ENCODE results near the gene UBASH3A. TPM values are rescaled to one million over a fixed set of nuclear protein-coding genes. Genes with fewer than 3 reads are reported as not detected.
A peak's percentile ranks its signal among the peaks of the same experiment; 100 is the strongest.

The UBASH3A gene
- polyA plus RNA-seq, 3 donors = not detected

GRCh38 chr21:42423197-42423675, 19.5 kb downstream of the UBASH3A start:
- no peak for DNase-seq (ENCODE audit: extremely low read depth in 1 of 11, low read depth in 9 of 11, low spot score in 4 of 11)

DNA sequence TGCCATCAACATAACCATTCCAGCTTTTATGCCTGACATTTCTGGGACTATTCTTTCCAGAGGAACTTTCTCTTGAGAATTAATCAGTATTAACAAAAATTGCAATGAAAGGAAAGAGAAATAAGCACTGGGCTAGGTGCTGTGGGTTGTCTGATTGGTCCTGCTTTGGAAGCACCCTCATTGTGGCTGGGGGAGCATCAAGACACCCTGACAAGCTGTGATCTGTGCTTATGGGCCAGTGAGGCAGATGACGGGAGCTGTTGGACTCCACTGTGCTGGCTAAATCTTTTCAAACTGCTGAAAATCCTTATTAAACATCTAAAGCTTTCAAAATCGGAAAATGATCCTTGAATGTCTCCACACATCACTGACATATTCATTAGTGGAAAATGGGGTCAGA, 20.0 kb downstream of the UBASH3A start:
- no peak for DNase-seq (ENCODE audit: extremely low read depth in 1 of 11, low read depth in 9 of 11, low spot score in 4 of 11)

GRCh38 chr21:42424914-42425541, 21.3 kb downstream of the UBASH3A start:
- no peak for DNase-seq (ENCODE audit: extremely low read depth in 1 of 11, low read depth in 9 of 11, low spot score in 4 of 11)

- DNase-seq (ENCODE audit: extremely low read depth in 1 of 11, low read depth in 9 of 11, low spot score in 4 of 11) = no peak
Measured at GRCh38 chr21:42425591-42425990, 21.9 kb downstream of the UBASH3A start.

- DNase-seq (ENCODE audit: extremely low read depth in 1 of 11, low read depth in 9 of 11, low spot score in 4 of 11) = no peak
Measured at GRCh38 chr21:42426424-42426823, 22.7 kb downstream of the UBASH3A start.

DNA sequence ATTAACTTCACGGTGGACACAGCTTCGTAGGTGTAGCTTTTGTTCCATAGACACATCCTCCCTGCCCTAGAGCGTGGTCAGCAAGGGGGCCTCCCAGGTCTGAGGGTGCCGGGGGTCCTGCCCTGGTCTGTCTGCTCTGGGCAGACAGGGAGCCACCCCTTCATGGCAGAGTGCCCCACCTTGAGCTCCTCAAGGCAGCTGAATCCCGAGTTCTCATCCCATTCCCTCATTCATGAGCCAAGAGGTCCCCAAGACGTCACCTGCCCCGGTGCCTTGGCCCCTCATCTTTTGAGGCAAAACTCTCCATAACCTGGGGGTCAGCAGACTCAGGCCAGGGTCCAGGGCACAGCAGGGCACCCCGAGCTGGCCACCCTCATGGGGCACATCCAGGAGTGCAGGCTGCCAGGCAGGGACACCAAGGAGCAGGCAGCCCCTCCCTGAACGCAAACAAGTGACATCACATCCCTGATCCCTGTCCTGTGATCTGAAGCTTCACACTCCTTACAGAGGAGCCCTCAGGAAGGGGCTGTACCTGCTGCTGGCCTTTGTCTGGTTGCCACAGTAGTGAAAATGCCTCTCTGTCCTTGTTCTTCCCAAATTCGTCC, 23.3 kb downstream of the UBASH3A start:
- no peak for DNase-seq (ENCODE audit: extremely low read depth in 1 of 11, low read depth in 9 of 11, low spot score in 4 of 11)

GRCh38 chr21:42427809-42428419, 24.2 kb downstream of the UBASH3A start:
- DNase-seq (ENCODE audit: extremely low read depth in 1 of 11, low read depth in 9 of 11, low spot score in 4 of 11) = no peak

- no peak for DNase-seq (ENCODE audit: extremely low read depth in 1 of 11, low read depth in 9 of 11, low spot score in 4 of 11)
Measured at GRCh38 chr21:42429021-42429420, 25.3 kb downstream of the UBASH3A start.

- DNase-seq (ENCODE audit: extremely low read depth in 1 of 11, low read depth in 9 of 11, low spot score in 4 of 11) = no peak
Measured at GRCh38 chr21:42429856-42430255, 26.2 kb downstream of the UBASH3A start.

- no peak for DNase-seq (ENCODE audit: extremely low read depth in 1 of 11, low read depth in 9 of 11, low spot score in 4 of 11)
Measured at GRCh38 chr21:42430521-42430920, 26.8 kb downstream of the UBASH3A start.

DNA sequence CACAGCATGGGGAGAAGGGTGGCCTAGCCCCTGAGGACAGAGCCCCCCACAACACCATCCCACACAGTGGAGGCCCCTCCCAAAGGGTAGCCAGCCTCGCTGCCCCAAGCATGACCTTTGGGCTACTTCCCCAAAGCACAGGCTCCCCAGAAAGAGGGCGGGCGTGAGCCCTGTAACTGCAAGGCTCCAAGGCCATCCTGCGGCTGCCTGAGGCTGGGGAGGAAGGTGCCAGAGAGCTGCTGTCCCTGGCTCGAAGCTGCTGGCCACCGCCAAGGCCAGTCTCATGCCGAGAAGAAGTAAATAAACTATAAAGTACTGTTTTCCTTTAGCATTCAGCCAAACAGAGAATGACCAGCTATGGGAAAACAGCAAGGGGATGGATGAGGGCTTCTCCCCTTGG, 27.5 kb downstream of the UBASH3A start:
- no peak for DNase-seq (ENCODE audit: extremely low read depth in 1 of 11, low read depth in 9 of 11, low spot score in 4 of 11)

DNA sequence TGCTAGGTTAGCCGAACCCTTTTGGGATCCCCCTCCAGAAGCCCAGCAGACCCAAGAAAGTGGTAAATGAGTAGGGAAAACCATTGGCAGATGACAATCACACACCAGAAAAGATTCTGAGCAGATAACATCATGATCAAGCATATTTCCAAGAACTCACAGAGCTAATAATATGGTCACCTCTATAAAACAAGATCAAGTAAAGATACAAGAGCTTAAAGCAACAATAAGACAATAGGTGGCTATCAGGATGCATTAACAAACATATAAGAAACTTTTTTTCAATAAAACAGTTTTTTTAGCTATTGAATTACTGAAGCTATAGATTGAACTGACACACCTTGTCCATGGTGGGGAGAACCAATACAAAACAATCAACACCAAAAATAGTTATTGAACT, 29.0 kb downstream of the UBASH3A start:
- DNase-seq (ENCODE audit: extremely low read depth in 1 of 11, low read depth in 9 of 11, low spot score in 4 of 11) = no peak

DNA sequence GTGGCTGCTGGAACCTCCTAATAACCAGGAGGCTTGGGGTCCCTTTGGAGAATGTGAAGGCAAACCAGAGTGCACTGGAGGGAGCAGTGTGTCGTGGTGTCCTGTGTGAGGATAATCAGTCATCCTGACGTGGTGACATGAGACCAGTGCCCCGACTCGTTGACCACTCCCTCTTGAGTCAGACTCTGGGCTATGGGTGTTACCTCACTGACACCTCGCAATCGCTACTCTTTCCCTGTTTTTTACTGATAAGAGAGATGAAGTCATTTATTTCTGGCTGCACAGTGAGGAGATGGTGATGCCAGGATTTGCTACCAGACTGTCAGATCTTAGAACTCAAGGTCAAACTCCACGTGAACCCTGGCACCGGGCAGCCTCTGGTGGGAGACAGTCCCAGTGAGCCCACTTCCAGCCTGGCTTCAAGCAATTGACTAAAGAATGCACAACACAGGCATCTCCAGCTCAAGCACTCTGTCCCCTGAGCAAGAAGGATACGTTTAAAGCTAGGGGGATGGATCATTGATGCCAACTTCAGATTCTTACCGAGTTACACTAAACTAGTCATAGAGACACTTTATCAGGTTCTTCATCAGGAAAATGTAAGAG, 30.3 kb downstream of the UBASH3A start:
- no peak for DNase-seq (ENCODE audit: extremely low read depth in 1 of 11, low read depth in 9 of 11, low spot score in 4 of 11)

DNA sequence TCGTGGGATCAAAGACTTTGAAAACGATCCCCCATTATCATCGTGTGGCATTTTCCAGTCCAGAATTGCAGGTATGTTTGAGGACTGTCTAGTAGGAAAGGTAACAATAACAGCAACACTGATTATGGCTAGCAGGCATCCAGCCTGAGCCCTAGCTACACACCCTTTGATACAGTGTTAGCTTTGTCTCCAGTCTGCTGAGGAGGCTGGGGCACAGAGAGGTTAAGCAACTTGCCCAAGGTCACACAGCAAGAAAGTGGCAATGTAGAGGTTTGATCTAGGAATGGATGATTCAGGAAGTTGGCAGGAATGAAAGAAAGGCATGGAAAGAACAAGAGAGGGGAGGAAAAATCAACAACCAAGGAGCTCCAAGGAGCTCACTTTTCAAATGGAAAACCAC, 31.2 kb downstream of the UBASH3A start:
- no peak for DNase-seq (ENCODE audit: extremely low read depth in 1 of 11, low read depth in 9 of 11, low spot score in 4 of 11)

- DNase-seq (ENCODE audit: extremely low read depth in 1 of 11, low read depth in 9 of 11, low spot score in 4 of 11) = no peak
Measured at GRCh38 chr21:42435401-42435800, 31.7 kb downstream of the UBASH3A start.

DNA sequence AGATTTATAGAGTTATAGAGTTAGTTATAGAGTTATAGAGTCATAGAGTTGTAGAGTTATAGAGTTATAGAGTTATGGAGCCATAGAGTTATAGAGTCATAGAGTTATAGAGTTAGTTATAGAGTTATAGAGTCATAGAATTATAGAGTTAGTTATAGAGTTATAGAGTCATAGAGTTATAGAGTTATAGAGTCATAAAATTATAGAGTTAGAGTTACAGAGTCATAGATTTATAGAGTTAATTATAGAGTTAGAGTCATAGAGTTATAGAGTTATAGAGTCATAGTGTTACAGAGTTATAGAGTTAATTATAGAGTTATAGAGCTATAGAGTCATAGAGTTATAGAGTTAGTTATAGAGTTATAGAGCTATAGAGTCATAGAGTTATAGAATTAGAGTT, 32.1 kb downstream of the UBASH3A start:
- no peak for DNase-seq (ENCODE audit: extremely low read depth in 1 of 11, low read depth in 9 of 11, low spot score in 4 of 11)

DNA sequence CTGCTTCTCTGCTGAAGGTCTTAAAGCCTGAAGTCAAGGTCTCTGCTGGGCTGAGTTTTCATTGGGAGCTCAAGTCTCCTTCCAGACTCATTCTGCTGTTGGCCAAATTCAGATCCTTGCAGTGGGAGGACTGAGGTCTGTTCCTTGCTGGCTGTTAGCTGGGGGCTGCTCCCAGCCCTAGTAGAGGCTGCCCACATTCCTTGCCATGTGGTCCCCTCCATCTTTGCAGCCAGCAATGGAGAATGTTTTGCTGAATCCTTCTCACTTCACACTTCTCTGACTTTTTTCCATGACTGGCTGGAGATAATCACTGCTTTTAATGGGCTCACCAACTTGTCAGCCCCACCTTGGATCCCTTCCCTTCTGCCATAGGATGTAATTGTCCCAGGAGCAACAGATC, 33.2 kb downstream of the UBASH3A start:
- no peak for DNase-seq (ENCODE audit: extremely low read depth in 1 of 11, low read depth in 9 of 11, low spot score in 4 of 11)

GRCh38 chr21:42437786-42438185, 34.1 kb downstream of the UBASH3A start:
- DNase-seq (ENCODE audit: extremely low read depth in 1 of 11, low read depth in 9 of 11, low spot score in 4 of 11) = peak in 1 of 11 donors; percentile 54

DNA sequence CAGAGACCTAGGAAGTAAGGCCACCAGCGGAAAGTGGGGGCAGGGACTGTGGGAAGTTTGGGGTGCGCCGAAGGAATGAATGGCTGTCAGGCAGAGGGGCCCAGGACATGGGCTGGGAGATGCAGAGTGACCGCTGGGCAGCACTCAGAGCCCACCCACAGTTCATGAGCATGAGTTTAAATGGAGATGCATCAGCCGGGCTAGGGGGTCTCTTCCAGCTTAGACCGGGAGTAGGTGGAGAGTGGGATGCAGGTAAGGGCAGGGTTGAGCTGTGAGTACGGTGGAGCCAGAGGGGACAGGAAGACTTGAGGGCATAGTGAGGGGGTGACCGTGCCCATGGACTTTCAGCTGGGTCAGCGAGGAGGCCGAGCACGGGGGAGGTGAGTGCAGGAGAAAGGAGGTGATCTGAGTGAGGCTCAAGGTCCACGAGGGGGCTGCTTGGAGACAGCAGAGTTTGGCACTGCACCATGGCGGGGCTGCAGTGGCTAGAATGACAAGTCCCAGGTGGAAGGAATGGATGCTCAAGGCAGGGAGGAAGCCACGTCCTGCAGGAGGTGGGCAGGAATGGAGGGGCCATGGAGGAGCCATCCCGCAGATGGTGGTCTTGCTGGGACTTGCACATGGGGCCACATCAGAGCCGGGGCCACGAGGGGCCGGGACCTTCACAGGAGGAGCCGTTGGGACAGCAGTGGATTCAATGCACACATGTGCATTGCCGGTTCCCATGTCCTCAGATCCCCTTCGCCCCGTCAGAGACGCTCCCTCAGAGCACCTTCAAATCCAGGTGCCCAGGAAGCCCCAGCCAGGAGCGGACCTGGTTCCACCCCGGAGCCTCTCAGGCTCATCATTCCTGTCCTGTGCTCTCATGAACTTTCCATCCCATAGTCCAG, 34.9 kb downstream of the UBASH3A start:
- no peak for DNase-seq (ENCODE audit: extremely low read depth in 1 of 11, low read depth in 9 of 11, low spot score in 4 of 11)

Data from renal cortex interstitium (tissue), 11 donors.